SIG-M5 treated with dmso at 0.1 percent for 504 hours (cell line): Measurements from ENCODE around the gene ADGRL1.

ENCODE experiments used
- DNase-seq: peaks from one replicate; lab custom pipeline; 2025; ENCODE audit not compliant: unreplicated experiment; lab: John Stamatoyannopoulos, UW

Gene ADGRL1

GRCh38 chr19:14114854-14115253 is 91.1 kb downstream of the ADGRL1 start:
- DNase-seq = peak; percentile 62

- no peak for DNase-seq
Observed at GRCh38 chr19:14114439-14114838, 91.5 kb downstream of the ADGRL1 start.

- DNase-seq = peak; percentile 41
Observed at GRCh38 chr19:14113762-14114414, 92.1 kb downstream of the ADGRL1 start.

GRCh38 chr19:14112809-14113385 is 93.1 kb downstream of the ADGRL1 start:
- DNase-seq = no peak

- no peak for DNase-seq
Observed at GRCh38 chr19:14112051-14112808, 93.7 kb downstream of the ADGRL1 start.

- no peak for DNase-seq
Observed at GRCh38 chr19:14111486-14111885, 94.5 kb downstream of the ADGRL1 start.

GRCh38 chr19:14110650-14111049 is 95.3 kb downstream of the ADGRL1 start:
- no peak for DNase-seq

GRCh38 chr19:14107581-14108461 is 98.1 kb downstream of the ADGRL1 start:
- no peak for DNase-seq

GRCh38 chr19:14106840-14107239 is 99.1 kb downstream of the ADGRL1 start:
- no peak for DNase-seq

GRCh38 chr19:14105680-14106079 is 100.3 kb downstream of the ADGRL1 start:
- DNase-seq = no peak

- DNase-seq = no peak
Observed at GRCh38 chr19:14103310-14103709, 102.7 kb downstream of the ADGRL1 start.

- no peak for DNase-seq
Observed at GRCh38 chr19:14102756-14103155, 103.2 kb downstream of the ADGRL1 start.

GRCh38 chr19:14102102-14102696 is 103.8 kb downstream of the ADGRL1 start:
- DNase-seq = no peak

GRCh38 chr19:14101003-14101545 is 104.9 kb downstream of the ADGRL1 start:
- no peak for DNase-seq
